C4-2B (cell line): Measurements from ENCODE around the gene KRTAP24-1.

Experiments used
- H3K27ac ChIP-seq: fragments of 450-650 bp; 2 replicates; pipeline ENCODE4 v1.5.1; 2017
- ZFX ChIP-seq: fragments of 450-650 bp; IDR thresholded peaks from 2 replicates; pipeline ENCODE4 v1.6.1; 2017
- TF ChIP-seq, protein P1 (sequence below): fragments of 450-650 bp; conservative IDR thresholded peaks from 2 replicates; pipeline ENCODE4 v1.5.1; 2017; ENCODE audit warnings: mild to moderate bottlenecking

The KRTAP24-1 gene

GRCh38 chr21:30238168-30238567 is 44.6 kb downstream of the KRTAP24-1 start:
- no peak overlapping the region for H3K27ac ChIP-seq
- TF ChIP-seq, protein P1, sequence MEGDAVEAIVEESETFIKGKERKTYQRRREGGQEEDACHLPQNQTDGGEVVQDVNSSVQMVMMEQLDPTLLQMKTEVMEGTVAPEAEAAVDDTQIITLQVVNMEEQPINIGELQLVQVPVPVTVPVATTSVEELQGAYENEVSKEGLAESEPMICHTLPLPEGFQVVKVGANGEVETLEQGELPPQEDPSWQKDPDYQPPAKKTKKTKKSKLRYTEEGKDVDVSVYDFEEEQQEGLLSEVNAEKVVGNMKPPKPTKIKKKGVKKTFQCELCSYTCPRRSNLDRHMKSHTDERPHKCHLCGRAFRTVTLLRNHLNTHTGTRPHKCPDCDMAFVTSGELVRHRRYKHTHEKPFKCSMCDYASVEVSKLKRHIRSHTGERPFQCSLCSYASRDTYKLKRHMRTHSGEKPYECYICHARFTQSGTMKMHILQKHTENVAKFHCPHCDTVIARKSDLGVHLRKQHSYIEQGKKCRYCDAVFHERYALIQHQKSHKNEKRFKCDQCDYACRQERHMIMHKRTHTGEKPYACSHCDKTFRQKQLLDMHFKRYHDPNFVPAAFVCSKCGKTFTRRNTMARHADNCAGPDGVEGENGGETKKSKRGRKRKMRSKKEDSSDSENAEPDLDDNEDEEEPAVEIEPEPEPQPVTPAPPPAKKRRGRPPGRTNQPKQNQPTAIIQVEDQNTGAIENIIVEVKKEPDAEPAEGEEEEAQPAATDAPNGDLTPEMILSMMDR, result no peak
- TF ChIP-seq ZFX, result no peak

DNA sequence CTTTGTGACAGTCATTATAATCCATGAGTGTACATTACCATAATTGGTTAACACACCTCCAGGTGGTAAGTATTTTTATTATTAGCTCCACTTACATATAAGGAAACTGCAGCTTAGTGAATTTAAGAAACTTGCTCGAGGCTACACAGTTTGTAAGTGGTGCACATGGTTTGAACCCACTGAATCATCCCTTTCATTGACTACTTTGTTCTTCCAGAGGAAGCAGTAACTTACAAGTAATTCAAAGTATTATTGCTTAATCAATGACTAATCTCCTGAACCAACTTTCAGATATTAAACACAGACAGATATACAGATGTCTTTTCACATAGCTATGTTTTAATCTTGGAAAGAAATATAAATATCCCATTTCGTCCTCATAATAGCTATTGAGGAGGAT is 48.1 kb downstream of the KRTAP24-1 start:
- no peak overlapping the region for H3K27ac ChIP-seq
- TF ChIP-seq, protein P1, result no peak
- no peak for TF ChIP-seq ZFX

DNA sequence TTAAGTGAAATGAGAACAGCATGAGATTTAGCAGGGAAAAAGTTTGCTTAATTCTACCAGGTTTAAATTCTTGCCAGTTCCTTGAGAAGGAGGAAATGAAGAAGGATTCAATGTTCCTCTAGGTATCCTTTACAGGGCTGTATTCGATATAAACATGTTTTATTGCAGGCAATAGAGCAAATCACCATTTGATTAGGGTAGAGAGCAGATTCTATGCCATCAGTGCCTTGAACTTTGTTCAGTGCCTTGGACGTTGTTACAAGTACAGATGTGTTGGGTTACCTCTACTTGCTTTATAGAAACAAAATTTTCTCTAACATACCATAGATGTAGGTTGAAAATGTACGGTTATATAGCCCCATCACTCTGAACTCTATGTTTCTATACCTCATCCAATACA is 48.7 kb downstream of the KRTAP24-1 start:
- H3K27ac ChIP-seq, result no peak overlapping the region

GRCh38 chr21:30233228-30234020 is 49.3 kb downstream of the KRTAP24-1 start:
- H3K27ac ChIP-seq, result no peak overlapping the region
- TF ChIP-seq, protein P1, result no peak
- no peak for TF ChIP-seq ZFX

More for the DNA sequence above, 48.7 kb downstream of the KRTAP24-1 start:
- TF ChIP-seq, protein P1, result no peak
- TF ChIP-seq ZFX, result no peak

GRCh38 chr21:30232011-30232410 is 50.7 kb downstream of the KRTAP24-1 start:
- TF ChIP-seq, protein P1, result no peak
- TF ChIP-seq ZFX, result no peak
- no peak overlapping the region for H3K27ac ChIP-seq
